H1 (cell line): ENCODE results near the gene GABRG3. TPM values are rescaled to one million over a fixed set of nuclear protein-coding genes. Genes with fewer than 3 reads are reported as not detected.

Experiments used
- CTCF ChIA-PET: fragments of 300-600 bp; sonication (Branson Sonifier 250); formaldehyde crosslinking; loops from one replicate; lab custom pipeline; 2021; ENCODE audit not compliant: partially characterized antibody; lab: Charles Lee
- POLR2A ChIA-PET: fragments of 300-600 bp; sonication (Branson Sonifier 250); formaldehyde crosslinking; loops from one replicate; lab custom pipeline; 2021; ENCODE audit warnings: inconsistent platforms; ENCODE audit not compliant: partially characterized antibody; lab: Charles Lee
- DNase-seq, 2 experiments: peaks; one replicate each; pipeline versions ENCODE4 v3.0.0 to v3.0.0-alpha.2; 2010 to 2022; ENCODE audit warnings: low spot score in 2 of 2, low read depth in 1 of 2, mixed read lengths in 1 of 2
- FAIRE-seq: peaks from 2 replicates; lab custom pipeline; 2011; peaks lifted over from hg19 to GRCh38; lab: Jason Lieb, UNC
- H2AFZ ChIP-seq: 2 replicates; pipeline ENCODE4 v1.8.1; 2012; ENCODE audit warnings: low read length, inconsistent platforms
- H2AK5ac ChIP-seq: 2 replicates; pipeline ENCODE4 v1.6.1; 2013; ENCODE audit warnings: low read depth, low read length
- H2BK120ac ChIP-seq: replicated peaks from 2 replicates; pipeline ENCODE3; 2013; ENCODE audit warnings: low read depth, low read length, inconsistent platforms
- H2BK12ac ChIP-seq: 2 replicates; pipeline ENCODE4 v1.6.1; 2013; ENCODE audit warnings: low read depth, low read length
- H2BK15ac ChIP-seq: 2 replicates; pipeline ENCODE4 v1.6.1; 2013; ENCODE audit warnings: low read length
- H2BK20ac ChIP-seq: 2 replicates; pipeline ENCODE4 v1.6.1; 2013; ENCODE audit warnings: low read length
- H2BK5ac ChIP-seq: 2 replicates; pipeline ENCODE4 v1.6.1; 2013; ENCODE audit warnings: low read depth, low read length
- H3K14ac ChIP-seq: 2 replicates; pipeline ENCODE4 v1.6.1; 2013; ENCODE audit warnings: inconsistent platforms; ENCODE audit not compliant: insufficient read length
- H3K18ac ChIP-seq: 2 replicates; pipeline ENCODE4 v1.6.1; 2013; ENCODE audit warnings: low read length; ENCODE audit errors: extremely low read depth
- H3K23ac ChIP-seq: 2 replicates; pipeline ENCODE4 v1.6.1; 2013; ENCODE audit warnings: inconsistent platforms; ENCODE audit not compliant: insufficient read length
- H3K23me2 ChIP-seq: 2 replicates; pipeline ENCODE4 v1.6.1; 2013; ENCODE audit warnings: low read depth, low read length
- H3K27ac ChIP-seq: 2 replicates; pipeline ENCODE4 v1.6.1; 2011; ENCODE audit warnings: low read depth, low read length, inconsistent platforms
- H3K27me3 ChIP-seq, 4 experiments: replicated peaks in 1 of 4; 1 replicate in 1 of 4; 2 replicates in 3 of 4; pipeline versions ENCODE4 v1.6.1 to v1.8.1; 2011 to 2013; ENCODE audit warnings: low read length in 3 of 4, mild to moderate bottlenecking in 3 of 4, inconsistent platforms in 2 of 4, mixed read lengths in 2 of 4, moderate library complexity in 1 of 4; ENCODE audit not compliant: control insufficient read depth in 3 of 4, insufficient read depth in 3 of 4; ENCODE audit errors: extremely low read depth in 1 of 4
- H3K36me3 ChIP-seq, 4 experiments: 2 replicates each; pipeline versions ENCODE4 v1.6.1 to v1.8.1; 2011 to 2013; ENCODE audit warnings: mild to moderate bottlenecking in 4 of 4, low read length in 3 of 4, moderate library complexity in 2 of 4, control low read depth in 1 of 4, inconsistent platforms in 1 of 4; ENCODE audit not compliant: insufficient read depth in 4 of 4, control insufficient read depth in 2 of 4
- H3K4ac ChIP-seq: replicated peaks from 2 replicates; pipeline ENCODE3; 2013; ENCODE audit warnings: low read length, low read depth, mixed read lengths, inconsistent platforms; ENCODE audit not compliant: insufficient read length
- H3K4me1 ChIP-seq, 4 experiments: replicated peaks in 1 of 4; 1 replicate in 1 of 4; 2 replicates in 3 of 4; pipeline versions ENCODE4 v1.6.1 to v1.8.1; 2011 to 2013; ENCODE audit warnings: low read length in 3 of 4, inconsistent platforms in 2 of 4, mixed read lengths in 1 of 4; ENCODE audit not compliant: insufficient read depth in 4 of 4, control insufficient read depth in 3 of 4
- H3K4me2 ChIP-seq, 2 experiments: 2 replicates each; pipeline versions ENCODE4 v1.6.1 to v1.8.1; 2011 to 2013; ENCODE audit warnings: low read depth in 2 of 2, low read length in 2 of 2, control low read depth in 1 of 2, inconsistent platforms in 1 of 2, mild to moderate bottlenecking in 1 of 2; ENCODE audit not compliant: insufficient read depth in 1 of 2
- H3K4me3 ChIP-seq, 4 experiments: fragments of 200-600, 300-600 bp in 1 of 4; sonication (generic), shearing (Covaris generic), sonication (Bioruptor Twin) in 1 of 4; 2 replicates each; pipeline versions ENCODE4 v1.5.1 to v1.8.1; 2011 to 2016; ENCODE audit warnings: low read length in 4 of 4, low read depth in 3 of 4, control low read depth in 2 of 4, inconsistent platforms in 2 of 4, mild to moderate bottlenecking in 2 of 4, mixed read lengths in 1 of 4, moderate library complexity in 1 of 4; ENCODE audit not compliant: insufficient read depth in 2 of 4; ENCODE audit errors: extremely low read depth in 1 of 4
- H3K56ac ChIP-seq: replicated peaks from 2 replicates; pipeline ENCODE3; 2013; ENCODE audit warnings: low read depth, mild to moderate bottlenecking, mixed read lengths, low read length, inconsistent platforms; ENCODE audit not compliant: insufficient read length
- H3K79me1 ChIP-seq: 2 replicates; pipeline ENCODE4 v1.6.1; 2013; ENCODE audit warnings: low read depth, low read length, control low read depth
- H3K79me2 ChIP-seq, 2 experiments: 2 replicates each; pipeline versions ENCODE4 v1.6.1 to v1.8.1; 2012 to 2013; ENCODE audit warnings: low read length in 2 of 2, mild to moderate bottlenecking in 2 of 2, inconsistent platforms in 1 of 2; ENCODE audit not compliant: insufficient read depth in 2 of 2, control insufficient read depth in 1 of 2
- H3K9ac ChIP-seq, 4 experiments: replicated peaks in 1 of 4; 1 replicate in 1 of 4; 2 replicates in 3 of 4; pipeline versions ENCODE4 v1.6.1 to v1.8.1; 2011 to 2013; ENCODE audit warnings: low read depth in 3 of 4, low read length in 3 of 4, control low read depth in 2 of 4, mild to moderate bottlenecking in 2 of 4, moderate library complexity in 2 of 4, inconsistent platforms in 1 of 4; ENCODE audit errors: extremely low read depth in 1 of 4
- H3K9me3 ChIP-seq, 2 experiments: 2 replicates each; pipeline versions ENCODE4 v1.6.1 to v1.8.1; 2012 to 2013; ENCODE audit warnings: mild to moderate bottlenecking in 2 of 2, moderate library complexity in 2 of 2, control low read depth in 1 of 2, inconsistent platforms in 1 of 2, low read depth in 1 of 2, low read length in 1 of 2, mixed read lengths in 1 of 2; ENCODE audit not compliant: insufficient read depth in 2 of 2
- H4K20me1 ChIP-seq, 2 experiments: replicated peaks in 1 of 2; 2 replicates each; pipeline versions ENCODE3 to v1.8.1; 2011 to 2013; ENCODE audit warnings: inconsistent platforms in 2 of 2, low read length in 2 of 2, mild to moderate bottlenecking in 1 of 2; ENCODE audit not compliant: insufficient read depth in 2 of 2, control insufficient read depth in 1 of 2
- H4K5ac ChIP-seq: 2 replicates; pipeline ENCODE4 v1.6.1; 2013; ENCODE audit warnings: low read length, low read depth, mixed read lengths, inconsistent platforms; ENCODE audit not compliant: insufficient read length
- H4K8ac ChIP-seq: 2 replicates; pipeline ENCODE4 v1.8.0; 2013; ENCODE audit warnings: mild to moderate bottlenecking, moderate library complexity, low read length, inconsistent platforms; ENCODE audit not compliant: insufficient read depth; ENCODE audit errors: extremely low read depth
- H4K91ac ChIP-seq: replicated peaks from 2 replicates; pipeline ENCODE3; 2013; ENCODE audit warnings: low read length, mixed read lengths, inconsistent platforms; ENCODE audit not compliant: insufficient read length
- ASH2L ChIP-seq: fragments of 200-600, 300-600 bp; sonication (generic); IDR thresholded peaks from one replicate; pipeline ENCODE4 v1.7.1; 2017; ENCODE audit warnings: low read length
- CEBPB ChIP-seq: IDR thresholded peaks from 2 replicates; pipeline ENCODE4 v1.6.1; 2012; ENCODE audit warnings: low read depth, low read length
- CHD2 ChIP-seq: IDR thresholded peaks from 2 replicates; pipeline ENCODE4 v1.6.1; 2012; ENCODE audit warnings: low read length, improper control_type of control experiment
- FOSL1 ChIP-seq: IDR thresholded peaks from 2 replicates; pipeline ENCODE4 v1.6.1; 2011; ENCODE audit warnings: mild to moderate bottlenecking, low read depth, low read length, moderate library complexity; ENCODE audit not compliant: insufficient read depth
- GTF2F1 ChIP-seq: IDR thresholded peaks from 2 replicates; pipeline ENCODE4 v1.6.1; 2012; ENCODE audit warnings: low read depth, low read length, improper control_type of control experiment, borderline replicate concordance
- JUN ChIP-seq: IDR thresholded peaks from 2 replicates; pipeline ENCODE4 v1.6.1; 2011; ENCODE audit warnings: low read depth, mild to moderate bottlenecking, improper control_type of control experiment, low read length
- NRF1 ChIP-seq: IDR thresholded peaks from 2 replicates; pipeline ENCODE4 v1.6.1; 2011; ENCODE audit warnings: mild to moderate bottlenecking, low read depth, low read length, improper control_type of control experiment
- POU5F1 ChIP-seq: IDR thresholded peaks from 2 replicates; pipeline ENCODE4 v1.6.1; 2011; ENCODE audit warnings: low read depth, mild to moderate bottlenecking, low read length, moderate library complexity
- RFX5 ChIP-seq: IDR thresholded peaks from 2 replicates; pipeline ENCODE4 v1.6.1; 2011; ENCODE audit warnings: low read depth, low read length, improper control_type of control experiment, borderline replicate concordance
- SAP30 ChIP-seq: fragments of 300-600 bp; sonication (generic); IDR thresholded peaks from 2 replicates; pipeline ENCODE4 v1.7.1; 2012; ENCODE audit warnings: low read length, moderate library complexity, mild to moderate bottlenecking, inconsistent platforms; ENCODE audit not compliant: insufficient read depth, insufficient replicate concordance
- SIRT6 ChIP-seq: IDR thresholded peaks from one replicate; pipeline ENCODE4 v1.7.1; 2012; ENCODE audit warnings: low read length, inconsistent platforms
- SP1 ChIP-seq: IDR thresholded peaks from 2 replicates; pipeline ENCODE4 v1.6.1; 2011; ENCODE audit warnings: low read depth, low read length
- SP2 ChIP-seq: IDR thresholded peaks from 2 replicates; pipeline ENCODE4 v1.6.1; 2012; ENCODE audit warnings: mild to moderate bottlenecking, low read length, inconsistent platforms
- SP4 ChIP-seq: IDR thresholded peaks from 2 replicates; pipeline ENCODE4 v1.6.1; 2012; ENCODE audit warnings: low read length, inconsistent platforms
- TAF1 ChIP-seq: IDR thresholded peaks from 2 replicates; pipeline ENCODE4 v1.6.1; 2011; ENCODE audit warnings: mild to moderate bottlenecking, low read depth, low read length
- TCF12 ChIP-seq: IDR thresholded peaks from 2 replicates; pipeline ENCODE4 v1.6.1; 2011; ENCODE audit warnings: low read depth, mild to moderate bottlenecking, low read length
- TEAD4 ChIP-seq: IDR thresholded peaks from 2 replicates; pipeline ENCODE4 v1.6.1; 2012; ENCODE audit warnings: low read depth, low read length, inconsistent platforms, mixed read lengths
- WGBS, 2 experiments: shearing (Covaris generic) in 1 of 2; methylation state at CpG; one replicate each; pipeline versions ENCODE4 v1.1.6 to v1.1.7; 2013 to 2015; ENCODE audit warnings: low lambda C conversion rate in 2 of 2, mixed read lengths in 2 of 2, inconsistent platforms in 1 of 2, low coverage in 1 of 2, missing lambda C conversion rate in 1 of 2; ENCODE audit not compliant: insufficient replicate concordance in 2 of 2, insufficient coverage in 1 of 2, insufficient read length in 1 of 2; ENCODE audit errors: extremely low coverage in 1 of 2, missing lambda C conversion rate in 1 of 2; 5-methylcytosine and 5-hydroxymethylcytosine counted together
- polyA plus RNA-seq, 7 experiments: library from polyadenylated mRNA; depleted of rRNA in 3 of 7; stranded (reverse) in 5 of 7; unstranded in 2 of 7; fragments of >200 nt in 5 of 7; fragments of 200-250 nt in 2 of 7; gene quantifications; 1 replicate in 5 of 7; 2 replicates in 1 of 7; 4 replicates in 1 of 7; pipeline versions ENCODE4 v1.2.1 to v1.2.3, GENCODE V29; 2011 to 2013; ENCODE audit warnings: missing spikeins in 2 of 7, mixed read lengths in 2 of 7
- total RNA-seq: library from RNA; stranded (reverse); fragmentation: NEBNext Ultra II Directional; extraction: Animal tissue kit (Norgen Biotek cat#: 25700); gene quantifications from 2 replicates; pipeline ENCODE4 v1.2.1, GENCODE V29; 2021

The GABRG3 gene
- total and polyA plus RNA-seq, 2 of the 8 experiments (the other 6 are each of a cell fraction or from before 2014, with no cell fraction given), result 0.17 to 0.80 TPM

DNA sequence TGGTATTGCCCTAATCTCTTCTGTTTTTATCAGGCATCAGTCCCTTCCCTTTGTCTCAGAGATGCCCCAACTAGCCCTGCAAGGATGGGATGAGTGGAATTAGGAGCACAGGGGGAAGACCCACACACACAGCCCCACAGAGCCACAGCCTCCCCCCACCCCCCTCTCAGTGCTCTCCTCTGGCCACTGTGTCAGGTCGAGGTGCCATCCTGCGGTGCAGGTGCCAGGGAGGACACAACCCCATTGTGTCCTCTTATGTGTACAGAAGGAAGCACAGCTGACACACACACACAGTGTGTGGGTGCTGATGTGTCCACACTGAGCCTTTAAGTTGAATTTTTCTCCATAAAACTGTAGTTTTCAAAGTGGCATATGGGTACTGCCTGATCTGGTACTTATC, 593.7 kb downstream of the GABRG3 start:
- Histone ChIP-seq H2BK120ac (no peak overlapping the region), H3K14ac (no peak overlapping the region), H4K8ac (no peak overlapping the region), H3K79me2 (no peaks in the 10 kb centered on the region), H3K23me2 (no peaks in the 10 kb centered on the region), H3K4ac (no peak overlapping the region), H3K4me3 (no peak overlapping the region), H2AFZ (no peak overlapping the region), H2BK5ac (no peak overlapping the region), H2BK12ac (no peak overlapping the region), H2BK15ac (no peak overlapping the region), H4K20me1 (no peaks in the 10 kb centered on the region), H3K36me3 (no peaks in the 10 kb centered on the region), H3K9ac (no peak overlapping the region), H2BK20ac (no peak overlapping the region), H3K4me1 (no peaks in the 10 kb centered on the region), H3K27me3 (no peaks in the 10 kb centered on the region), H3K23ac (no peak overlapping the region), H3K9me3 (peaks cover 4 to 9% of the 10 kb centered on the region in 2 experiments; a peak in 2 of 4 replicates), H3K79me1 (no peaks in the 10 kb centered on the region), H3K56ac (no peak overlapping the region), H3K4me2 (no peak overlapping the region), H2AK5ac (no peak overlapping the region), H4K5ac (no peak overlapping the region), H3K27ac (no peak overlapping the region), H4K91ac (no peak overlapping the region), H3K18ac (no peak overlapping the region)
- ChIA-PET CTCF (interaction anchor here (1.3 kb wide), 1 partner anchor 206 kb away, joined by 3 read pairs; no protein-coding TSS in a partner anchor), POLR2A (no interaction called here)
- whole genome bisulfite sequencing, 2 experiments, result 71% methylated on average over 1 of the region's 2 CpGs; no CpG with 5 or more reads in 1 of the 2 experiments
- no peak for FAIRE-seq
- no peak for DNase-seq
- TF ChIP-seq SP4 (no peak), RFX5 (no peak), TEAD4 (no peak), SAP30 (no peak), JUN (no peak), CHD2 (no peak), TCF12 (no peak), SP2 (no peak), ASH2L (no peak), SIRT6 (no peak), FOSL1 (no peak), SP1 (no peak), TAF1 (no peak), NRF1 (no peak), POU5F1 (no peak), GTF2F1 (no peak), CEBPB (no peak)
